NOMO-1 treated with DMSO at 0.1 percent for 48 hours (cell line): ENCODE results near the gene WWOX.
A peak's percentile ranks its signal among the peaks of the same experiment; 100 is the strongest.

Experiments
- DNase-seq: peaks from one replicate; lab custom pipeline; 2025; ENCODE audit not compliant: unreplicated experiment; lab: John Stamatoyannopoulos, UW

The WWOX gene

GRCh38 chr16:79139799-79140198 is 1040.3 kb downstream of the WWOX start:
- no peak for DNase-seq

GRCh38 chr16:79143026-79143425 is 1043.6 kb downstream of the WWOX start:
- DNase-seq, result no peak

GRCh38 chr16:79150151-79150550 is 1050.7 kb downstream of the WWOX start:
- DNase-seq, result no peak

- DNase-seq, result no peak
Measured at GRCh38 chr16:79150632-79151310, 1051.3 kb downstream of the WWOX start.

GRCh38 chr16:79154086-79154485 is 1054.6 kb downstream of the WWOX start:
- no peak for DNase-seq

GRCh38 chr16:79155471-79155870 is 1056.0 kb downstream of the WWOX start:
- DNase-seq, result no peak

GRCh38 chr16:79155904-79156303 is 1056.5 kb downstream of the WWOX start:
- no peak for DNase-seq

- DNase-seq, result no peak
Measured at GRCh38 chr16:79156761-79157160, 1057.3 kb downstream of the WWOX start.

GRCh38 chr16:79158337-79158736 is 1058.9 kb downstream of the WWOX start:
- no peak for DNase-seq

GRCh38 chr16:79159261-79160049 is 1060.0 kb downstream of the WWOX start:
- no peak for DNase-seq

GRCh38 chr16:79162977-79163376 is 1063.5 kb downstream of the WWOX start:
- no peak for DNase-seq

- DNase-seq, result peak; percentile 77
Measured at GRCh38 chr16:79163691-79164387, 1064.4 kb downstream of the WWOX start.

- DNase-seq, result no peak
Measured at GRCh38 chr16:79164388-79164995, 1065.0 kb downstream of the WWOX start.

GRCh38 chr16:79165079-79165478 is 1065.6 kb downstream of the WWOX start:
- DNase-seq, result no peak

- no peak for DNase-seq
Measured at GRCh38 chr16:79165506-79165905, 1066.1 kb downstream of the WWOX start.

GRCh38 chr16:79167893-79168292 is 1068.4 kb downstream of the WWOX start:
- DNase-seq, result no peak

GRCh38 chr16:79168321-79168720 is 1068.9 kb downstream of the WWOX start:
- DNase-seq, result no peak

GRCh38 chr16:79169239-79169638 is 1069.8 kb downstream of the WWOX start:
- no peak for DNase-seq

- DNase-seq, result peak; percentile 57
Measured at GRCh38 chr16:79170555-79171246, 1071.2 kb downstream of the WWOX start.

GRCh38 chr16:79171504-79171903 is 1072.0 kb downstream of the WWOX start:
- no peak for DNase-seq
